Measurements from ENCODE around the gene KCNQ2. TPM values are rescaled to one million over a fixed set of nuclear protein-coding genes. Genes with fewer than 3 reads are reported as not detected.

Gene KCNQ2
- total RNA-seq, 2 donors from 2014 or later = 0.33 TPM; not detected in 1

DNA sequence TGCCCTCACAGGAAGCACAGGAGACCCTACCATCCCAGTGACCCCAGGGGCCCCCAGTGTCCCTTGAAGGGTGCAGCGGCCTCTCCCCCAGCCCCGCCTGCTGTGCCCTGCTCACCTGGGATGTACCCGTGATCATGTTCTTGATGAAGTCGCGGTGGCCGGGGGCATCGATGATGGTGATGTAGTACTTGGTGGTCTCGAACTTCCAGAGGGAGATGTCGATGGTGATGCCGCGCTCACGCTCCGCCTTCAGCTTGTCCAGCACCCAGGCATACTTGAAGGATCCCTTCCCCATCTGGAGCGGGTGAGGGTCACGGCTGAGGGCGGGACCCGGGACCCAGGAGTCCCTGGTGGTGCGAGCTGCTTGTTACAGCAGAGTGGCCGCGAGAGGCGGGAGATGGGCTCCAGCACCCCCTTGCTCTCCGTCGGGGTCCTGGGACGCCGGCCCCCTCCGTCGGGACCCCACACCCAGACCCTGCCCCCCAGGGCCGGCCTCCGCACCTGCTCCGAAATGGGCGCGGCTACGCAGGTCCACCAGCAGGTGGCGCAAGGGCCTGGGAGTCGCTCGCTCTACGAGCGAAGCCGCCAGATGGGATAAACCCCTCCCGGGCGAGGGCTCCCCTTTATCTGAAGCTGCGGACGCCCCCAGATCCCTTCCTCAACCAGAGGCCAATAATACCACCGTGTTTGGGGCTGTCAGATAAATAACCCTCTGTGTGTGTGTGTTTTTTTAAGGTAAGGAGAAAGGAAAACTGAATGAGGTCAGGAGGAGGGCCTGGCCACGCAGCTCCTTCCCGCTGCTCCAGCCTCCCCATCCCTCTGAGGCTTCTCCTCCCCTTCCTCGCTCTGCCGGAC, 23.5 kb upstream of the KCNQ2 start:
- DNase-seq (ENCODE audit: low spot score in 2 of 2) (peak in 1 of 2 donors; percentile 84), ATAC-seq (peak; percentile 76 to 80)
- Mint-ChIP-seq H3K9me3 (peaks cover 0 to 5% of the 10 kb centered on the region in 2 donors), H3K36me3 (no peaks in the 10 kb centered on the region), H3K27ac (no peak overlapping the region)

DNA sequence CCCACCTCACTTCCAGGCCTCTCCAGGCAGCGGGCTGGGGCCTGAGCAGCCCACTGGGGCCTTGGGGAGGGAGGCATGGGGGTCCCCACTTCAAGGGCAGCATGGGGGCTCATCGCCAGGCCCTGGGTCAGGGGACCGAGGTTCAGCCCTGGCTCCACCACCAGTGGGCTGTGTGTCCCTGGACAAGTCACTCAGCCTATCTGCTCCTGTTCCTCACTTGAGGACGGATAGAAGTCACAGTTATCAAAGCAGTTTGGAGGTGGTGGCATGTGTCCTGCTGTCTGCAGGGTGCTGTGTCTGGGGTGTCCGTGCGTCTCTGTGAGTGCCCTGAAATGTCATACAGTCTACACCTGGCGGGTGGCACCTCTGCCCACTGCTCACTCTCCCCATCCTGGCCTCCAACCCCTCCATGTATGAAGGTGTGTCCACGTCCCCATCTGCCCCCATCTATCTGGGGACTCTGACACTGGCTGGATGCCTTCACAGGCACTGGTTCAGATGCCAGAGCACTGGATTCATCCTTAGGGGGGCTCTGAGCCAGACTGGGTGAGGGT, 22.8 kb upstream of the KCNQ2 start:
- H3K36me3 Mint-ChIP-seq = no peaks in the 10 kb centered on the region

DNA sequence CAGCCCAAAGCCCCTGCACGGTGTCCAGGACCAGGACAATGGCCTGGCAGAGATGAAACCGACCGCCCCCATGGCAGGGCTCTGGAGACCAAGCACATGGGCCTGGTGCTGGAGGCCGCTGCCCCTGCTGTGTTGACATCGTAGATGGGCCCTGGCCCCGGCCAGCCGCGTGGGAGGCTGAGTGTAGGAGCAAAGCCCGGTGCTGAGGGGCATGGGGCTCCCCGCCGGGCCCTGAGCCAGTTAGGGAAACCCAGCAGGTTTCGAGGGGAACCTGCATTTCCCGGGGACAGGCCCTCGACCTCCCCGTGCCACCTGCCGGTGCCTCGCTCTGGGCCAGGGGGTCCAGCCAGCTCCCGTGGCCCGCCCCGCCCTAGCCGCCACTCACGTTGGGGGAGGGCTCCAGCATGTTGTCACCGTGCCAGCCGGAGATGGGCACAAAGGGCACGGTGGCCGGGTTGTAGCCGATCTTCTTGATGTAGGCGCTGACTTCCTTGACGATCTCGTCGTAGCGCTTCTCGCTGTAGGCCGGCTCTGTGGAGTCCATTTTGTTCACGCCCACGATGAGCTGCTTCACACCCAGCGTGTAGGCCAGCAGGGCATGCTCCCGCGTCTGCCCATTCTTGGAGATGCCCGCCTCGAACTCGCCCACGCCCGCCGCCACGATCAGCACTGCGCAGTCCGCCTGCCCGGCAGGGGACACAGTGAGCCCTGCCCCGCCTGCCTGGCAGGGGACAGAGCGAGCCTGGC, 22.1 kb upstream of the KCNQ2 start:
- ATAC-seq (no peak), DNase-seq (ENCODE audit: low spot score in 2 of 2) (no peak)
- Mint-ChIP-seq H3K27ac (no peak overlapping the region), H3K9me3 (peaks cover 0 to 5% of the 10 kb centered on the region in 2 donors), H3K36me3 (no peaks in the 10 kb centered on the region)

More for the DNA sequence above, 22.8 kb upstream of the KCNQ2 start:
- DNase-seq (ENCODE audit: low spot score in 2 of 2) = no peak
- H3K27ac Mint-ChIP-seq = no peak overlapping the region
- ATAC-seq = no peak
- H3K9me3 Mint-ChIP-seq = peaks cover 0 to 5% of the 10 kb centered on the region in 2 donors

DNA sequence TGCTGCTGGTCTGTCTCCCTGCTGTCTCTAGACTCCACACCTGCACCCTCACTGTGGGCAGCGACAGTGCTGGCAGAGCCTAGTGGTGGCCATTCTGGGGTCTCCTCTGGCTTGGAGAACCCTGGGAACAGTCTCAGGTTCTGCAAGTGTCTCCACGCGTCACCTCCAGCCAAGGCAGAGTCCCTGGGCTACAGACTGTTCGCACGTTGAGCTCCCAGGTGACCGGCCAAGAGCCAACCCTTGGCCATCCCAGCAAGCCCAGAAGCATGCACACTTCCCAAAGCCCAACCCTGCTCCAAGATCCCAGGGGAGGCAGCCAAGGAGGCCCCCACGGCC, 21.6 kb upstream of the KCNQ2 start:
- peaks cover 0 to 5% of the 10 kb centered on the region in 2 donors for H3K9me3 Mint-ChIP-seq

DNA sequence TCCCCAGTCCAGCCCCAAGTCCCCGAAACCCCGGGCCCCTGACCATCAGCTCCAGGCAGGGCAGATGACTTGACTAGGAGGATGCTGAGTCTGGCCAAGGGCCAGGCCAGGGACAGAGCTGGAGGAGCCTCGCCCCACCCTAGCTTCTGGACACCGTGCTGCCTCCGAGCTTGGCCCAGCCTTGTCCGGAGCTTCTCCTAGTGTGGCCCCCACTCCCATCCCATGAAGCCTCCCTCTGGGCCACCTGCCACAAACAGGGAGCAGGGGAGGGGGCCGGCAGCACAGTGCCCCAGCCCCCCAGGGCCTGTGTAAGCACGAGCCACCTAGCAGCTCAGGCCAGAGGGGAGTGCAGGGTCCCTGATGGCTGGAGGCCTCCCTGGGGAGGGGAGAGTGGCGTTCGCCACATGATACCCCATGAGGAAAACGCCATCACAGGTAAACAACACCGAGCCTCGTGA, 21.1 kb upstream of the KCNQ2 start:
- DNase-seq (ENCODE audit: low spot score in 2 of 2) = no peak
- no peak for ATAC-seq
- H3K9me3 Mint-ChIP-seq = peaks cover 0 to 5% of the 10 kb centered on the region in 2 donors
- no peak overlapping the region for H3K27ac Mint-ChIP-seq
- no peaks in the 10 kb centered on the region for H3K36me3 Mint-ChIP-seq

More for the DNA sequence above, 21.6 kb upstream of the KCNQ2 start:
- DNase-seq (ENCODE audit: low spot score in 2 of 2) (no peak), ATAC-seq (no peak)
- no peaks in the 10 kb centered on the region for H3K36me3 Mint-ChIP-seq
- H3K27ac Mint-ChIP-seq = no peak overlapping the region

DNA sequence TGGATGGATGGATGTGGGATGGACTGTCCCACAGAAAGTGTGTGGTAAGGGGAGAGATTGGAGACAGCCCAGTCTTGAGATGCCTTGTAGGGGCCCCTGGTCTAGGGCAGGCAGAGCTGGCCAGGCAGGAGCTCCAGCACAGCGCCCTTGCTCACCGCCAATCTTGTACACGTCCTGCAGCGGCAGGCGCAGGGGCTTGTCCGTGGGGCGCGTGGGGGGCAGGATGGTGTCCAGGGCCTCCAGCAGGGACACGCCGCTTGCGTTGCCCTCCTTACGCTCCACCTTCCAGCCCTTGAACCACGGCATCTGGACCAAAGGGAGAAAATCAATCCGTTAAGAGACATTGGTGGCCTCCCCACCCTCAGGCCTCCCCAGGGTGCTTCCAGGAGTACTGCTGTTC, 20.5 kb upstream of the KCNQ2 start:
- no peaks in the 10 kb centered on the region for H3K36me3 Mint-ChIP-seq
- DNase-seq (ENCODE audit: low spot score in 2 of 2) (no peak), ATAC-seq (no peak)
- H3K9me3 Mint-ChIP-seq = peaks cover 0 to 5% of the 10 kb centered on the region in 2 donors
- no peak overlapping the region for H3K27ac Mint-ChIP-seq

DNA sequence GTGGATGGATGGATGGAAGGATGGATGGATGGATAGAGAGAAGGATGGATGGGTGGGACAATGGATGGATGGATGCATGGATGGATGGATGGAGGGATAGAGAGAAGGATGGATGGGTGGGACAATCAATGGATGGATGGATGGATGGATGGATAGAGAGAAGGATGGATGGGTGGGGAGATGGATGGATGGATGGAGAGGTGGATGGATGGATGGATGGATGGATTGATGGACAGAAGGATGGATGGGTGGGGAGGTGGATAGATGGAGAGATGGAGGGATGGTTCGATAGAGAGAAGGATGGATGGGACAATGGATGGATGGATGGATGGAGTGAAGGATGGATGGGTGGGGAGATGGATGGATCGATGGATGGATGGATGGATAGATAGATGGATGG, 20.1 kb upstream of the KCNQ2 start:
- DNase-seq (ENCODE audit: low spot score in 2 of 2) = no peak
- Mint-ChIP-seq H3K27ac (no peak overlapping the region), H3K36me3 (no peaks in the 10 kb centered on the region), H3K9me3 (peaks cover 0 to 5% of the 10 kb centered on the region in 2 donors)
- no peak for ATAC-seq

DNA sequence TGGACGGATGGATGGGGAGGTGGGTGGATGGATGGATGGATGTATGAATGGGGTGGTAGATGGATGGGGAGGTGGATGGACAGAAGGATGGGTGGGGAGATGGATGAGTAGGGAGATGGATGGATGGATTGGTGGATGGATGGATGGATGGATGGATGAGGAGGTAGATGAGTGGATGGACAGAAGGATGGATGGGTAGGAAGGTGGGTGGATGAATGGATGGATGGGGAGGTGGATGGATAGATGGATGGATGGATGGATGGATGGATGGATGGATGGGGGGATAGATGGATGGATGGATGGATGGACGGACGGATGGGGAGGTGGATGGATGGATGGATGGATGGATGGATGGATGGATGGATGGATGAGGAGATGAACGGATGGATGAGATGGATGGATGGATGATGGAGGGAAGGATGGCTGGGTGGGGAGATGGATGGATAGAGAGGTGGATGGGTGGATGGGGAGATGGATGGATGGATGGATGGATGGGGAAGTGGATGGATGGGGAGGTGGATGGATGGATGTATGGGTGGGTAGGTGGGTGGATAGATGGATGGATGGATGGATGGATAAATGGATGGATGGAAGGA, 19.3 kb upstream of the KCNQ2 start:
- ATAC-seq (no peak), DNase-seq (ENCODE audit: low spot score in 2 of 2) (no peak)
- Mint-ChIP-seq H3K27ac (no peak overlapping the region), H3K9me3 (peaks cover 0 to 5% of the 10 kb centered on the region in 2 donors), H3K36me3 (no peaks in the 10 kb centered on the region)

DNA sequence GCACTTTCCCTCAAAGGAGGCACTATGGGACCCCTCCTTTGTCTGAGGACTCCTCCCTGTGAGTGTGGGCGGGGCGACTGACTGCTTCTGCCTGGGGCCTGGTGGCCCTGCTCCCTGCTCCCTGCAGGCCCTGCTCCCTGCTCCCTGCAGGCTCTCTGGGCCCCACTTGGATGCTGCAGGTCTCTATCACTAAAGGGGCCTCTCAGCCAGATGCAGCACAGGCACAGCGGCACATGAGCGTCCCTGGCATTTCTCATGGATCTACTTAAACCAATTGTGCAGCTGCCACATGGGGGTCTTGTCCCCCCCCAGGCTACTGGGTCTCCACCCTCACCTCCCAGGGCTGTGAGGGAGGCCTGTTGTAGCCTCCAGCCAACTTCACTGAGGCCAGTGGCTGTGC, 18.6 kb upstream of the KCNQ2 start:
- Mint-ChIP-seq H3K9me3 (peaks cover 0 to 5% of the 10 kb centered on the region in 2 donors), H3K36me3 (no peaks in the 10 kb centered on the region), H3K27ac (no peak overlapping the region)
- ATAC-seq = no peak
- no peak for DNase-seq (ENCODE audit: low spot score in 2 of 2)

DNA sequence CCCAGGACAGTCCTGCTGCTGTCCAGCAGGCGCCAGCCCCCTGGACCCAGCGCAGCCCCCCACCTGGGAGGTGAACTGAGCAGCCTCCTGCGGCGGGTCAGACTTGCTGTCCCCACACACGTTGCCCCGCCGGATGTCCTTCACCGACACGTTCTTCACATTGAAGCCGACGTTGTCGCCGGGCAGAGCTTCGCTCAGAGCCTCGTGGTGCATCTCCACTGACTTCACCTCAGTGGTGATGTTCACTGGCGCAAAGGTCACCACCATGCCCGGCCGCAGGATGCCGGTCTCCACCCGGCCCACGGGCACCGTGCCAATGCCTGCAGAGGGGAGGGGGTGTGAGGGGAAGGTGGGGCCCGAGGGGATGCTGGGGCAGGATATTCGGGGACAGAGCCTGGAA, 18.0 kb upstream of the KCNQ2 start:
- peaks cover 0 to 5% of the 10 kb centered on the region in 2 donors for H3K9me3 Mint-ChIP-seq
- ATAC-seq (no peak), DNase-seq (ENCODE audit: low spot score in 2 of 2) (no peak)
- H3K27ac Mint-ChIP-seq = no peak overlapping the region
- no peaks in the 10 kb centered on the region for H3K36me3 Mint-ChIP-seq

DNA sequence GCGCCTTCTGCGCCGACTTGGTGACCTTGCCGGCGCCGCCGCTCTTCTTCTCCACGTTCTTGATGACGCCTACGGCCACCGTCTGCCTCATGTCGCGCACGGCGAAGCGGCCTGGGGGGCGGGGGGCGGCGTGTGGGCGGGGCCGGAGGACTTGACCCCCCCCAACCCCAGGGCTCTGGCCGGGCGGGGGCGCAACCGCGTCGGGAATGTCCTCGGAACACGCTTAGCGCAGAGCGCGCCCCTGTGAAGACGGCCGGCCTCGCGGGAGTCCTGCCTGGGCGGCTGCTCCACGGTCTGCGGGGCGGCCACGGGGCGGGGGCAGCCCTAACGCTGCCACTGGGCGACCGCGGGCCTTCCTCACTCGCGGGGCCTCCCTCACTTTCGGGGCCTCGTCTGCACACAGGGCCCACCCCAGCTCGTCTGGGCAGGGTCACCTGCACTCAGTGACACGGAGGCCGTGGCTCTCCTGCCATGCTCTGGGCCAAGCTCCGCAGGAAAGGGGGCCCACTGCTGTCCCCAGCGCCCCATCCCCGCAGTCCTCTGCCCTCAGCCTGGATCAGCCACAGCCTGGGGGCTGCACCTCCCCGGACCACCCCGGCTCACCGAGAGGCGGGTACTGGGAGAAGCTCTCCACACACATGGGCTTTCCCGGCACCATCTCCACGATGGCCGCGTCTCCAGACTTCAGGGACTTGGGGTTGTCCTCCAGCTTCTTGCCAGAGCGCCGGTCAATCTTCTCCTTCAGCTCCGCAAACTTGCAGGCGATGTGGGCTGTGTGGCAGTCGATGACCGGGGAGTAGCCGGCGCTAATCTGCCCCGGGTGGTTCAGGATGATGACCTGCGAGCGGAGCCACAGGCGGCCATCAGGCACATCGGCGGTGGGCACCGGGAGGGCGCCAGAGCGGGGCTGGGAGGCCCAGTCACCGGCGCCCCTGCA, 16.1 kb upstream of the KCNQ2 start:
- DNase-seq (ENCODE audit: low spot score in 2 of 2) = no peak
- ATAC-seq = peak in 1 of 2 donors; percentile 34
- H3K36me3 Mint-ChIP-seq = no peaks in the 10 kb centered on the region
- peaks cover 0 to 5% of the 10 kb centered on the region in 2 donors for H3K9me3 Mint-ChIP-seq
- H3K27ac Mint-ChIP-seq = no peak overlapping the region

DNA sequence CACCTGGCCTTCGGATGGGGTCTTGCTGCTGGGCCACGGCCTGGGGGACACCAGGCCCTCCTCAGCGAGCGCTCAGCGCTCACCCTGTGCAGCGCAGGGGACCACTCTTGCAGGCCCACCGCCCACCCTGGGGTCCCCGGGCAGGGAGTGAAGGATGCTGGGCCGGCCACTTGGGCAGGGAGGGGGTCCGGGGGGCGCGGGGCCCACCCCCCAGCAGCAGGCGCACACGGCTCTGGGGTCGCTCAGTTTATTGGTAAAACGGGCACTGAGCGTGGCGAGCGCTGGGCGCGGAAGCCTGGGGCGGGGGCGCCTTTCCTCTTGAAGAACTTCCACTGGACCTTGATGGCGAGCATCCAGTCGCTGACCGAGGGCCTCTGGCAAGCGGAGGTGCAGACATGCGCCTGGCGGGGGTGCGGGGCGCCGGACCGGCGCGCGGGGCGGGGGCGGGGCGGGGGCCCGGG, 15.4 kb upstream of the KCNQ2 start:
- DNase-seq (ENCODE audit: low spot score in 2 of 2) = no peak
- no peak for ATAC-seq
- H3K9me3 Mint-ChIP-seq = peaks cover 0 to 5% of the 10 kb centered on the region in 2 donors
- H3K27ac Mint-ChIP-seq = no peak overlapping the region
- no peaks in the 10 kb centered on the region for H3K36me3 Mint-ChIP-seq

DNA sequence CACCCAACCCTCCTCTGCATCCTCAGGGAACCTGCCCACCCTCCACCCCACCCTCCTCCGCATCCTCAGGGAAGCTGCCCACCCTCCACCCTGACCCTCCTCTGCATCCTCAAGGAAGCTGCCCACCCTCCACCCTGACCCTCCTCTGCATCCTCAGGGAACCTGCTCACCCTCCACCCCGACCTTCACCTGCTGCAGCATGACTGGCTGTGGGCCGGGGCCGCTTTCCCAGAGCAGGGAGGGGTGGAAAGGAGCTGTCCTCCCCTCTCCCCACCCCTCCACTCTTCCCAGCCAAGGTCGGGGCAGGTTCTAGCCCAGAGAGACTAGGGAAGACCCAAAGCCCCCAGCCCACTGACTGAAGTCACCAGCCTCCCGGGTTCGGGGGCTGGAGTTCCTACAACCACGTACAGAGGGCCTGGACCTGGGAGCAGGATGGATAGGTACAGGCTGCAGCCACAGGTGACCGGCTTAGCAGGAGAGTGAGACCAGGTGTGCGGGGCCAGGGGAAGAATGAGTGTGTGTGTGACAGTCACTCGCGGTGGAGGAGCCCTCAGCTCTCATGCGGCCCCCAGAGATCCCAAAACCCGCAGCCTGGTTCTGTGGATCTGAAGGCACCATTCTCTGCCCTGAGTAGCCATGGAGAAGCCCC, 14.8 kb upstream of the KCNQ2 start:
- no peak for DNase-seq (ENCODE audit: low spot score in 2 of 2)
- Mint-ChIP-seq H3K36me3 (no peaks in the 10 kb centered on the region), H3K9me3 (peaks cover 0 to 2% of the 10 kb centered on the region in 2 donors), H3K27ac (no peak overlapping the region)
- ATAC-seq = no peak

DNA sequence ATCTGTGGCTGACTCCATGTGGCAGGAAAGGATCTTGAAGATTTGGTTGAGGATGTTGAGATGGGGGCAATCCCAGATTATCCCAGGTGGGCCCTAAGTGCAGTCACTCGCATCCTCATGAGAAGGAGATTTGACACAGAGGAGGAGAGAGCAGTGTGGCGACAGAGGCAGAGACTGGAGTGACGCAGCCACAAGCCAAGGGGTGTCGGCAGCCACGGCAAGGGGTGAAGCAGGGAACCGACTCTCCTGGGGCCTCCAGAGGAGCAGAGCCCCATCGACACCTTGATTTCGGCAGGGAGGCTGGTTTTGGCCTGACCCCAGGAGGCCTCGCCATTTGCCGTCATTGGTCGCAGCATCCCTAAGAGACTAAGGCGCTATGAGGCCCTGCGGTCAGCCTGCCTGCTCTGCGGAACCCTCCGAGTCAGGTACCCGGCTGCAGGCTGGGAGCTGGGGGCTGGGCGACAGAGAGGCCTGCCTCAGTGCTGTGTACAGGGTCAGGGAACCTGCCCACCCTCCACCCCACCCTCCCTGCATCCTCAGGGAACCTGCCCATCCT, 13.9 kb upstream of the KCNQ2 start:
- Mint-ChIP-seq H3K27ac (no peak overlapping the region), H3K9me3 (no peaks in the 10 kb centered on the region), H3K36me3 (no peaks in the 10 kb centered on the region)
- no peak for DNase-seq (ENCODE audit: low spot score in 2 of 2)
- ATAC-seq = no peak

DNA sequence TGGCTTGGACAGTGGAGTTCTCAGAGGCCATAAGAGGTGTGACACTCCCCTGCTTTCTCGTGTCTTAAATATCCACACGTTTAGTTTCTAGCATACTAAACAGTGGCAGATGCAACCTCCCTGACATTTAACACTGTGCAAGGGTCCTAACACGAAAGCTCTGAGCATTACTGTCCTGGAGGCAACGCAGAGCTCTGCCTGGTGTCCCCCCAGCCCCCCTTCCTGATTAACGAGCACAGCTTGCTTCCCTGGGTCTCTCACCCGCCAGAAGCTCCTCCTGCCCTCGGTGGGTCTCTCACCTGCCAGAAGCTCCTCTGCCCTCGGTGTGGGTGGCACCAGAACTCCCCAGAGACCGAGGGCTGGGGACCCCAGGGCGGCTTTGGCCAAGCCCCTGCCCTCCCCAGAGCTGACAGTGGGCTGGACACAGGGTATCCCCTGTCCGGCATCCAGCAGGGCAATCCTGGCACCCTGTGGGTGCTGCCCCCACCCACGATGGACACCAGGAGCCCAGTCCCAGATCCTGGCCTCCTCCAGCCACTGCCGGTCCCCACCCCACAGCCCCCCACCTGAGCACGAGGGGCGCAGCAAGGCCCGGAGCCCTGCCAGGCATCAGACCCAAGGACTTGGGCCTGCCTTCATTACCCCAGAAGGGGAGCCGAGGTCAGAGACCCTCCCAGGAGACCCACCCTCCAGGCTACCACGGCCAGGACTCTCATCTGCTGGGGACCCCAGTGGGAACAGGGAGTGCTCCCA, 12.4 kb upstream of the KCNQ2 start:
- Mint-ChIP-seq H3K9me3 (no peaks in the 10 kb centered on the region), H3K27ac (no peak overlapping the region), H3K36me3 (no peaks in the 10 kb centered on the region)
- ATAC-seq = no peak
- DNase-seq (ENCODE audit: low spot score in 2 of 2) = no peak

All from activated naive CD4-positive, alpha-beta T cell treated with anti-CD3 and anti-CD28 coated beads, Interleukin-2, amount 50 U/mL, for 72 hours (primary cell).